Skeletal muscle tissue (tissue), 4 donors: ENCODE measurements around the gene CERT1. TPM values are rescaled to one million over a fixed set of nuclear protein-coding genes. Genes with fewer than 3 reads are reported as not detected.
A peak's percentile ranks its signal among the peaks of the same experiment; 100 is the strongest.

Source experiments
- H3K27ac ChIP-seq: one replicate; pipeline ENCODE4 v1.7.0; 2013; ENCODE audit warnings: mild to moderate bottlenecking, low read depth, low read length, inconsistent platforms
- H3K27me3 ChIP-seq, 3 donors: one replicate each; pipeline ENCODE4 v1.7.0; 2013; ENCODE audit warnings: low read length in 3 of 3; ENCODE audit not compliant: control insufficient read depth in 3 of 3, insufficient read depth in 3 of 3
- H3K36me3 ChIP-seq, 3 donors: one replicate each; pipeline ENCODE4 v1.7.0; 2013; ENCODE audit warnings: low read length in 3 of 3; ENCODE audit not compliant: control insufficient read depth in 3 of 3, insufficient read depth in 3 of 3
- H3K4me1 ChIP-seq, 3 donors: one replicate each; pipeline ENCODE4 v1.7.0; 2013; ENCODE audit warnings: low read length in 3 of 3, mild to moderate bottlenecking in 3 of 3; ENCODE audit not compliant: control insufficient read depth in 3 of 3, insufficient read depth in 3 of 3
- H3K4me3 ChIP-seq, 3 donors: one replicate each; pipeline ENCODE4 v1.7.0; 2013; ENCODE audit warnings: low read length in 3 of 3
- H3K9ac ChIP-seq, 3 donors: one replicate each; pipeline ENCODE4 v1.7.0; 2013; ENCODE audit warnings: low read length in 3 of 3, mild to moderate bottlenecking in 3 of 3, moderate library complexity in 2 of 3, low read depth in 1 of 3
- H3K9me3 ChIP-seq, 3 donors: one replicate each; pipeline ENCODE4 v1.7.0; 2013; ENCODE audit warnings: low read length in 3 of 3; ENCODE audit not compliant: control insufficient read depth in 3 of 3
- total RNA-seq: library from RNA; depleted of rRNA; stranded (reverse); fragments of >200 nt; gene quantifications from one replicate; pipeline ENCODE4 v1.2.3, GENCODE V29; 2014
- donor health status: Osteomylitis.

CERT1 gene
- total RNA-seq, 1 donor from 2014 or later, result 36.5 TPM

GRCh38 chr5:75364571-75365280 is 146.7 kb downstream of the CERT1 start:
- Histone ChIP-seq H3K4me3 (no peak overlapping the region), H3K27me3 (no peaks in the 10 kb centered on the region), H3K4me1 (peaks cover 7 to 14% (median 10%) of the 10 kb centered on the region in 3 donors), H3K27ac (no peak overlapping the region), H3K9me3 (no peaks in the 10 kb centered on the region), H3K36me3 (peaks cover 8 to 11% (median 11%) of the 10 kb centered on the region in 3 donors), H3K9ac (no peak overlapping the region)

- H3K27ac ChIP-seq, result no peak overlapping the region
Measured at GRCh38 chr5:75363726-75364495, 147.5 kb downstream of the CERT1 start.

GRCh38 chr5:75363111-75363510 is 148.3 kb downstream of the CERT1 start:
- no peaks in the 10 kb centered on the region for H3K9me3 ChIP-seq
- no peaks in the 10 kb centered on the region for H3K27me3 ChIP-seq
- peaks cover 21 to 24% (median 22%) of the 10 kb centered on the region in 3 donors for H3K36me3 ChIP-seq
- H3K4me3 ChIP-seq, result no peak overlapping the region
- no peak overlapping the region for H3K27ac ChIP-seq
- peaks cover 7 to 14% (median 10%) of the 10 kb centered on the region in 3 donors for H3K4me1 ChIP-seq
- peak overlapping the region in 1 of 3 donors; percentile 4 for H3K9ac ChIP-seq

More at GRCh38 chr5:75363726-75364495, 147.5 kb downstream of the CERT1 start:
- Histone ChIP-seq H3K4me1 (peaks cover 7 to 14% (median 10%) of the 10 kb centered on the region in 3 donors), H3K9ac (no peak overlapping the region), H3K4me3 (peak overlapping the region in 1 of 3 donors; percentile 2), H3K27me3 (no peaks in the 10 kb centered on the region), H3K36me3 (peaks cover 16 to 18% (median 18%) of the 10 kb centered on the region in 3 donors), H3K9me3 (no peaks in the 10 kb centered on the region)

- no peak overlapping the region for H3K4me3 ChIP-seq
- H3K27ac ChIP-seq, result no peak overlapping the region
- H3K9ac ChIP-seq, result no peak overlapping the region
- H3K36me3 ChIP-seq, result peaks cover 21 to 28% (median 24%) of the 10 kb centered on the region in 3 donors
- no peaks in the 10 kb centered on the region for H3K27me3 ChIP-seq
- no peaks in the 10 kb centered on the region for H3K9me3 ChIP-seq
- peaks cover 7 to 14% (median 10%) of the 10 kb centered on the region in 3 donors for H3K4me1 ChIP-seq
Measured at GRCh38 chr5:75362474-75362975, 148.9 kb downstream of the CERT1 start.

DNA sequence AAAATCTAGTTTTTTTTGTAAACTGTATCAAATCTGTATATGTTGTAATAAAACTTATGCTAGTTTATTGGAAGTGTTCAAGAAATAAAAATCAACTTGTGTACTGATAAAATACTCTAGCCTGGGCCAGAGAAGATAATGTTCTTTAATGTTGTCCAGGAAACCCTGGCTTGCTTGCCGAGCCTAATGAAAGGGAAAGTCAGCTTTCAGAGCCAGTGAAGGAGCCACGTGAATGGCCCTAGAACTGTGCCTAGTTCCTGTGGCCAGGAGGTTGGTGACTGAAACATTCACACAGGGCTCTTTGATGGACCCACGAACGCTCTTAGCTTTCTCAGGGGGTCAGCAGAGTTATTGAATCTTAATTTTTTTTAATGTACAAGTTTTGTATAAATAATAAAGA is 150.1 kb downstream of the CERT1 start:
- no peak overlapping the region for H3K4me3 ChIP-seq
- H3K4me1 ChIP-seq, result peaks cover 7 to 14% (median 10%) of the 10 kb centered on the region in 3 donors
- no peak overlapping the region for H3K27ac ChIP-seq
- no peak overlapping the region for H3K9ac ChIP-seq
- no peaks in the 10 kb centered on the region for H3K9me3 ChIP-seq
- H3K36me3 ChIP-seq, result peaks cover 27 to 39% (median 36%) of the 10 kb centered on the region in 3 donors
- H3K27me3 ChIP-seq, result no peaks in the 10 kb centered on the region

DNA sequence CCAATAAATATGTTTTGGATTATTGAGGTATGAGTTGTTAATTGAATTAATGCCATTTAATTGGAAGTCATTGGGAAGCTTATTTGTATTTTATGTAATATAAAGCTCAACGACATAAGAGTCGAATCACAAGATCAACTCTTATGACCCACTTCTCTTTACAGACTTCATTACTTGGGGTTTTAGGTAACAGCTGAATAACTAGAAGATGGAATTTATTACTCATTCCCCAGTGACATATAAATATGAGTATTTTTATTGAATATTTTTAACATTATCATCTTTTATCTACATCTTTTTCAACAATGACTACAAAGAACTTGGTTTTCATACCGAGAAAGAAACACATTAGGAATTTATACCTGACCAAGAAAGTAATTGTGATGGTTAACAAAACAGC is 153.3 kb downstream of the CERT1 start:
- H3K36me3 ChIP-seq, result peaks cover 39 to 53% (median 45%) of the 10 kb centered on the region in 3 donors
- no peak overlapping the region for H3K27ac ChIP-seq
- no peaks in the 10 kb centered on the region for H3K9me3 ChIP-seq
- H3K27me3 ChIP-seq, result no peaks in the 10 kb centered on the region
- H3K9ac ChIP-seq, result no peak overlapping the region
- H3K4me3 ChIP-seq, result no peak overlapping the region
- peaks cover 0 to 6% (median 2%) of the 10 kb centered on the region in 3 donors for H3K4me1 ChIP-seq

GRCh38 chr5:75356719-75357118 is 154.7 kb downstream of the CERT1 start:
- no peaks in the 10 kb centered on the region for H3K27me3 ChIP-seq
- peaks cover 39 to 55% (median 48%) of the 10 kb centered on the region in 3 donors for H3K36me3 ChIP-seq
- no peak overlapping the region for H3K4me3 ChIP-seq
- H3K9ac ChIP-seq, result no peak overlapping the region
- no peak overlapping the region for H3K27ac ChIP-seq
- H3K4me1 ChIP-seq, result no peaks in the 10 kb centered on the region
- no peaks in the 10 kb centered on the region for H3K9me3 ChIP-seq

- Histone ChIP-seq H3K27ac (no peak overlapping the region), H3K4me1 (no peaks in the 10 kb centered on the region), H3K36me3 (peaks cover 42 to 62% (median 56%) of the 10 kb centered on the region in 3 donors), H3K9ac (no peak overlapping the region), H3K27me3 (no peaks in the 10 kb centered on the region), H3K9me3 (no peaks in the 10 kb centered on the region), H3K4me3 (no peak overlapping the region)
Measured at GRCh38 chr5:75355236-75355635, 156.2 kb downstream of the CERT1 start.

GRCh38 chr5:75351139-75351926 is 160.1 kb downstream of the CERT1 start:
- Histone ChIP-seq H3K4me1 (no peaks in the 10 kb centered on the region), H3K9ac (no peak overlapping the region), H3K36me3 (peaks cover 34 to 47% (median 43%) of the 10 kb centered on the region in 3 donors), H3K4me3 (no peak overlapping the region), H3K9me3 (no peaks in the 10 kb centered on the region), H3K27ac (no peak overlapping the region), H3K27me3 (no peaks in the 10 kb centered on the region)
